GM18502 (cell line): Measurements from ENCODE around the gene STARD9.
"Not testable (repeated sequence)": the region's sequence is repeated elsewhere in the genome, so short reads cannot be mapped to it uniquely, and the experiment has no call there.

ENCODE experiments used
- ATAC-seq: cut with Tn5 transposase; IDR thresholded peaks from one replicate; pipeline ENCODE4 v1.9.1; 2021; ENCODE audit warnings: mild to moderate bottlenecking; ENCODE audit not compliant: unreplicated experiment, poor library complexity

Gene STARD9

DNA sequence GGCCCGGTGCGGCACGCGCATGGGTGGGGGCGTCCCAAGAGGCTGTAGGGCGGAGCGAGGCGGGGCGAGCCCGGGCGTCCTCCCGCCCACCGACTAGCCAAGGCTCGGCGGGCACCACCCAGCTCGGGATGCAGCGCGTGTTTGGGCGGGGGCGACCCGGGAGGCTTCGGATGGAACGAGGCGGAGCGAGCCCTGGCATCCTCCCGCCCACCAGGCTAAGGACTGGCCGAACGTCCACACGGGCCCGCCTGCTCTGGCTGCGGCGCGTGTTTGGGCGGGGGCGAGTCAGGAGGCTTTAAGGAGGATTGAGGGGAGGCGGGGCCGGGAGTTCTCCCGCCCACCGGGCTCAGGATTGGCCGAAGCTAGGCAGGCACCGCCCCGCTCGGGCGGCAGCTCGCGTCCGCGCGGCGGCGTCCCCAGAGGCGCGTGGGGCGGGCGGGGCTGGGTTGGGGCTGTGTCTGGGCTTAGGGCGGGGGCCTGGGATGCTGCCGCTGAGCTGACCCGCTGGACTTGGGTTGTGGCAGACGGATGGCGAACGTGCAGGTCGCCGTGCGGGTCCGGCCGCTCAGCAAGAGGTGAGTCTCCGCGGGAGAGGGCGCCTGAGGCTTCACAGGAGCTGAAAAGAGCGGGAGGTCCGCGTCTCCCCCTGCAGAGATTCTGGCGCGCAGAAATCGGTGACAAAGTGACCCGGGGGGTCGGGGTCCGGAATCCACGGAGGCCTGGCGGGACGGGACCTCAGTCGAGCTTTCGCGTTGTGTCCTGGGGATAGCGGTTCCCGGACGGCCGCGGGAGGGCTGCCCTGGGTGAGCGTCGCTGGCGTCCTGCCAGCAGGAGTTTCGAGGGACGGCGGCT, at the start of gene STARD9:
Gene STARD9 (plus strand): TSS at position 419 of the 852 bp plus-strand sequence. CDS start 110 bp downstream, at position 529.
- ATAC-seq: peak; percentile 89

DNA sequence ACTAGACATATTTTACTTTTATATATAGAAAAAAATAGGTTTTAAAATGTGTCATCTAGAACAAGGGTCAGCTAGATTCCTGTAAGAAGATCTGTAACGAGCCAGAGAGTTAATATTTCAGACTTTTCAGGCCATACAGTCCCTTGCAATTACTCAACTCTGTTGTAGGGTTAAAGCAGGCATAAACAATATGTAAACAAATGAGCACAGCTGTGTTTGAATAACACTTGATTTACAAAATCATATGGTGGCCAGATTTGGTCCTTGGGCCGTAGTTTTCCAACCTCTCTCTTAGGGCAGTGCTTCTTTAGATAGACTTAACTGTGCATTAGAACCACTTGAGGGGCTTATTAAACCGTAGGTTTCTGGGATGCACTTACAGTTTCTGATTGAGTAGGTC, 46.4 kb upstream of the STARD9 start:
- ATAC-seq: no peak

DNA sequence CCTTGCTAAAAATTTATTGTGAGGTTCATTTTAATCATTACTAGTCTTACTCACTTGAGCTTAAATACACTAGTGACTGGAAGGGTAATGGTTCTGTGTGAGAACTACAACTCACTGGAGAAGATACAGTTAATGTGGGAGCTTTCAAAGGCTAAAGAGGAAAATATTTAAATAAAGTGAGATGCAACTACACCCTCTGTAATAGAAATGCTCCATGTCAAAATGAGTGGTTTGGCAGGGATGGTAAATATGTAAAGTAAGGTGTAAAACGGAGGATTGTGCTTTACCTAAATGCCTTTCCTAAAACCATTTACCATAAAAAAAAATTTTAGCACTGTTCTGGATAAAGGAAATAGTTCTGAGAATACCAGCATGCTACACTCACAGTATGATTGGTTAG, 42.2 kb upstream of the STARD9 start:
- no peak for ATAC-seq

DNA sequence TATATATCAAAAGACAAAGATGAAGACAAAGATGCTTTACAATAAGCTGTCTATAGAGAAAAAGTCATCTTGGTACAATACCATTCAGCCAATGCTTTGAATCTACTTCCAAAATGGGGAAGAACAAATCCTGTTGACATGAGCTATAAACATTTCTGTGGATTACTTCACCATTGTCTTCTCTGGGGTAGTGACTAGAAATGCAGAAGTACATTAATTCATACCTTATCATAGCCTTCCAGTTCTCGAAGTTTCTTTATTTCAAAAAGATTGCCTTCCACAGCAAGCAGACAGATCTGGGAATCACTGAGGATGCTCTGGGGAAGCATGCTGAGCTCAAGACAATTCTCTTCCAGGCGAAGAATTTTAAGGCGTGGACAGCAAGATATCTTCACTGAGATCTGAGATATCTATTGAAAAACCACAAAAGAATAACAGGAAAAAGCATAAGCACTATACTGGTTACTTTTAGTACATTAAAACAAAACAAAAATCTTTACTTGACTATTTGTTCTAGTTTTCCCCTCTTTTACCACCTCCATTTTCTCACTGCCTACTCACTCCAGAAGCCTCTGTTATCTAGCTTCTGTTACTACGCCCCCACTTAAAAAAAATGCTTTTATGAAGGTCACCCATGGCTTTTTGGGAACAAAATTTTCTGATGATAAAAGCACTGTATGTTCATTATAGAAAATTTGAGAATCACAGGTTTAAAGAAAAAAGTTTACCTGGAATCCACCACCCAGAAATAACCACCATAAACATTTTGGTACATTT, 30.4 kb upstream of the STARD9 start:
- no peak for ATAC-seq

DNA sequence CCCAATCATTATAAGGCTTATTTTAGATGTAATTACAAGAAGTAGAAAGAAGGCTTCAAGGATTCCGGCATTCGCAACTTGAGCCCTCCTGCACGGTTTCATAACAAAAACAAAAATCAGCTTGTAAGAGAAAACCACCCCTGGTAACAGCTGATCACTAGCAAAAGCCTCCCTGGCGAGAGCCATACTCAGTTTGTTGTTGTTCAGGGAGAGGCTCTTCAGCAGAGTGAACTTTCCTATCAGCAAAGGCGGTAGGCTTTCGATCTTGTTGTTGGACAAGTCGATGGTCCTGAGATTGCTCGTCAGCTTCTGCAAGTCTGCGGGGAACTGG, 27.5 kb upstream of the STARD9 start:
- ATAC-seq: no peak

DNA sequence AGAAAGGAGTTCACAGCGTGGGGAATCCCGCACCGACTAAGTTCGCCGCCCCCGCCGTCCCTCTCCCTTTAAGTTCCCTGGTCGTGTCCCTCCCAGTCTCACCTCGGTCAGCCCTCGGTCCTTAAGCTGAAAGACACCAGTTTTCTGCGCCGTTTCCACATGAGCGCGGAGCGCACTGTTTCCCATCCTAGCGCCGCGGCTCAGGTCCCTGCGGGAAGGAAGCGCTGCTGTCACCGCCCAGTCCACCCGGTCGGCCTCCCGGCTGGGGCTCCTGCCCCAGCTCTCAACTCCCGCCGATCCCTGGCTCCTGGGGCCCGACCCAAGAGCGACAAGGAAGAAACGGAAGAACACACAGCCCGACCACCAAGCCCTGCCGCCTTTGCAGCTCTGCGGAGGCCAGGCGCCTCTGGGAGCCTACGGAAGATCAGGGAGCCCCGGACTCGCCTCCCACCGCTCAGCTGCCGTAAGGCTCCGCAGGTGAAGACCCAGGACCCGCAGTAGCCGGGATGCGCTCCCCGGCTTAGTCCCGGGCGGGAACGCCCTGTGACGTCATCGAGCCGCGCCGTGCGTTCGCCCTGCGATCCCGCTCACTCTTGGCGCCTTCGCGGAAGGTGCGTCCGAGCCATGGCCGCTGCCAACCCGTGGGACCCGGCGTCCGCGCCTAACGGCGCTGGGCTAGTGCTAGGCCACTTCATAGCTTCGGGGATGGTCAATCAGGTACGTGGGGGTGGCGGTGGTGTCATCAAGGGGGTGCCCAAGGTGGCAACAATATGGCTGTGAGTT, 27.0 kb upstream of the STARD9 start, which contains the start of the genes HAUS2 and LRRC57:
Gene HAUS2 (plus strand): TSS at position 590 of the 783 bp plus-strand sequence. CDS start 35 bp downstream, at position 625.
Gene LRRC57 (minus strand): TSS at position 545 of the 783 bp plus-strand sequence. CDS start 359 bp downstream, at position 186.
- peak; percentile 82 for ATAC-seq

DNA sequence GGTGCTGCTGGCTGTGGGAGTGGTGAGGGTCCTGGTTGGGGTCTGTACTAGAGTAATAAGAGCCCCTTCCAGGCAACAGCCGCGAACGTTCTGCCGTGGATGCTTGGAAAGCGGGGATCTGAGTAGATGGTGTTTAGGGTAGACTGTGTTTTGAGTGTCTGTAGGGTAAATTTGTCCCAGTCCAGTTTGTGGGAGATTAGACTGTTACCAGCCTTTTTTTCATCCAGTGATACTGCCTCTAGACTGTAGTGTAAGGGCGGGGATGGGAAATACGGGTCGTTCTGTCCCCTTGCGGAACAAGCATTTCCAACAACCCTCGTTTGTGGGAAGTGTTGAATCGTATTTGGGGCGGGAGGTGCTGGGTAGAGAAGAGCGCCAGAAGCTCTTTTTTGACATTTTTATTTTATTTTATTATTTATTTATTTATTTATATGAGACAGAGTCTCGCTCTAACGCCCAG, 26.3 kb upstream of the STARD9 start:
- ATAC-seq: peak; percentile 35

DNA sequence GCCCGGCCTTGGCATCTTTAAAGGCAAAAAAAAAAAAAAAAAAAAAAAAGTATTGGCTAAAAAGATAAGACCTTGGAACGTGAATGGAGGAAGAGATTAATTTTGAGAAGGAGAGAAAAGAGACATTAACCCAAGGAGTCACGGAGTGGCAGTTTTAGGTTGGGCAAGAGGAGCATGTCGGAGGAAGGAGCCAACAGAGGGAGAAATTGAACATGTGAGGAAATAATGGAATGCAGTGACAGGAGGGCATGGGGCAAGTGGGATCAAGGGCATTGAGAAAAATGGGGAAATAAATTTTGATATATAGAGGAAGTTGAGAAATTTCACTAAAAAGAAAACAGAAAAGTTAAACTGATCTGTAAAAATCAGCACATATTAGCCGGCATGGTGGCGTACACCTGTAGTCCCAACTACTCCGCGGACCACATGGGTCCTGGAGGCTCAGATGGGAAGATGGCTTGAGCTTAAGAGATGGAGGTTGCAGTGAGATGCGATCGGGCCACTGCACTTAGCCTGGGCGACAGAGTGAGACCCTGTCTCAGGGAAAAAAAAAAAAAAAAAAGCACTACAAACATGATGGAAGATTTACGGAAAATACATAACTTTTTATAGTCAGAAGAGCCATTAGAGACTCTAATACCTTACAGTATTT, 25.5 kb upstream of the STARD9 start:
- no peak for ATAC-seq

DNA sequence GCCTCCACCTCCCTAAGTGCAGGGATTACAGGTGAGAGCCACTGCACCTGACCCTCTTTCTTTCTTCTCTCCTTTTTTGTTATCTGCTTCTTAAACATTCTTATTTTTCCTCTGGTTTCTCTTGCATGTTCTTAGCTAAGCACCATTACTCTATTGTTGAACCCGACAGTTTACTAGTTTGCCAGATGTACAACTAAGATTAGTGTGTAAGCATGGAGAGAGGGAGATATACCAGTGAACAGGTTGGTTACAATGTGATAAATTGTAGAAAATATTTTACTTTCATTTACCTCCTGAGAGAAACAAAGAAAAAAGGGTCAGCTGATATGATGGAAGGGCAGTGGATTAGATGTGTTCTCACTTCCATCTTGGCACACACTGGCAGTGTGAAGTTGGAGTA, 21.9 kb upstream of the STARD9 start:
- ATAC-seq: no peak

DNA sequence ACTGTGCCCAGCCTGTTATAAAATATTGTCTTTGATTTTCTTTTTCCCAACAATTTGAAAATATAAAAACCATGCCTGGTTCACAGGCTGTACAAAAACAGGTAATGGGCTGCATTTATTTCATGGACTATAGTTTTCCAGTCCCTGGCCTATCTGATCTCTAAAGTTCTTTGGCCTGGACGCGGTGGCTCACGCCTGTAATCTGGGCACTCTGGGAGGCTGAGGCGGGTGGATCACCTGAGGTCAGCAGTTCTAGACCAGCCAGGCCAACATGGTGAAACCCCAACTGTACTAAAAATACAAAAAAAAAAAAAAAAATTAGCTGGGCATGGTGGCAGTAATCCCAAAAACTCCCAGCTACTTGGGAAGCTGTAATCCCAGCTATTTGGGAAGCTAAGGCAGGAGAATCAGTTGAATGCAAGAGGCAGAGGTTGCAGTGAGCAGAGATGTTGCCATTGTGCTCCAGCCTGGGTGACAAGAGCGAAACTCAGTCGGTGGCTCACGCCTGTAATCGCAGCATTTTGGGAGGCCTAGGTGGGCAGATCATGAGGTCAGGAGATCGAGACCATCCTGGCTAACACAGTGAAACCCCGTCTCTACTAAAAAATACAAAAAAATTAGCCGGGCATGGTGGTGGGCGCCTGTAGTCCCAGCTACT, 18.7 kb upstream of the STARD9 start:
- ATAC-seq: not testable (repeated sequence)

DNA sequence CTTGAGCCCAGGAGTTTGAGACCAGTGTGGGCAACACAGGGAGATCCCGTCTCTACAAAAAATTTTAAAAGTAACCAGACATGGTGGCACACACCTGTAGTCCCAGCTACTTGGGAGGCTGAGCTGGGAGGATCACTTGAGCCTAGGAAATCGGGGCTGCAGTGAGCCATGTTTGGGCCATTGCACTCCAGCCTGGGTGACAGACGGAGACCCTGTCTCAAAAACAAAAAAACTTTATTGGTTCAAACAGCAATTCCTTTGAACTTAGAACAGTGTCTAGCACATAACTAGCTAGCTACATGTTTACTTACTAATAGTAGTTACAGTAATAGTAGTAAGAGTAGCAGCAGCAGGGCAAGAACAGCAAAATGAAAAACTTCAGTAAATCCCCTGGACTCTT, 16.7 kb upstream of the STARD9 start:
- ATAC-seq: no peak

DNA sequence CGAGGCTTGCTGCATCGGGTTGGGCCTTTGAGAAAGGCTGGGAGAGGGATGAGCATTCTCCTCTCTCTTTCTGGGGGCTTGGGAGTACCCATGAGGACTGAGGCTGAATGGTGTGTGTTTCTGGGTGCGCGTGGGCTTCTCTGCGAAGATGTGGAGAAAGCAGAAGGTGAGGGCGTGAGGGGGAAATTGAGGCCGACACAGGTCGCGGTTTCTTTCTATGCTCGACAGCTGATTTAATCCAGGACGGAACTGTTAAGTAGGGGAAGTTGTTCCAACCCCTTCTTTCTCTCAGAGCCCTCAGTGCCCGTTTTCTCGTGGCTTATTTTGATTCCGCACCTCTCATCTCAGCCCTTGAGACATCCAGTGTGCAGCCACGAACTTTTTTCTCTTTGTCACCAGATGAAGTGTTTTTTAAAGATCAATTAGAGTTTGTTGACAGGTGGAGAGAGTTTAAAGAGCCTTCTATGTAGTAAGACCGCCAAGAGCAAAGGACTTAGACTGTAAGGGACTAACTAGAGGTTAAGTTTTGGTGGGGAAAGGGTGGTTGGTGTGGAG, 711 bp downstream of the STARD9 start:
- no peak for ATAC-seq

DNA sequence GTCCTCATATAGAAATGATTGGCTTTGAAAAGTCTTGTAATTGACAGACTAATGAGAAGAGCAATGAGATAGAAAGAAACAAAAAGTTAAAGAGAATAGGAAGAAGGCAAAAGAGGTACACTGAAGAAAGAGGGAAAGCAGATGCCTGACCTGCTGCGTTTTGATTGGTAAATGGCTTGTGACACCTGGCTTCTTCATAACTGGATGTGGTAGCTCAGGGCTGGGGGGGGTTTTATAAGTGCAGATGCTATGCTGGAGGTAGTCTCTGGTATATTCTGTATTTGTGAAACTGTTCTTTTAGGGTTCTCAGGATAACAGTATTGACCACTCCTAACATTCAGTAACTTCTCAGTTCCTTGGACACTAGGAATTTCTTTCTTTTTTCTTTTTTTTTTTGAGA, 1.4 kb downstream of the STARD9 start:
- no peak for ATAC-seq

DNA sequence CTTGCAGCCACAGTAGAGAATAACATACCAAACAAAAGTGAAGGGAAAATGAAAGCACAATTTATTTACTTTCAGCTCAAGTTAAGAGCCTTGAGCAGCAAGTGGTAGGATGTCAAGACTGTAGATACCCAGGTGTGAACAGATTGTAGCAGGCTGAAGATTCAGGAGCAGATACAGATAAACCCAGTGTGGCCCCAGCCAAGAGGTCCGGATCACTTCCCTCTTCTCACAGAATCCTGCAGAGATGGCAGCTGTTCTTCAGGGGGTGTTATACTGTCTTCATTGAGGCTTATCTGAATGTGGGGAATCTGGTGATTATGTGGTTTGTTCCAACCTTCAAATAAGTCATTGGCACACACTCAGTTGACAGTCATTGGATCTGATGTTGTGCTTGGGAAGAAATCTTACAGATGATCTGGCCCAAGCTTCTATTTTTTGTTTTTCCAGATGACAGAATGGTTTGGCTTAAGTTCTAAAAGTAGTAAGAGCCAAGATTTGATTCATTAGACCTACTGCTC, 2.2 kb downstream of the STARD9 start:
- ATAC-seq: no peak

DNA sequence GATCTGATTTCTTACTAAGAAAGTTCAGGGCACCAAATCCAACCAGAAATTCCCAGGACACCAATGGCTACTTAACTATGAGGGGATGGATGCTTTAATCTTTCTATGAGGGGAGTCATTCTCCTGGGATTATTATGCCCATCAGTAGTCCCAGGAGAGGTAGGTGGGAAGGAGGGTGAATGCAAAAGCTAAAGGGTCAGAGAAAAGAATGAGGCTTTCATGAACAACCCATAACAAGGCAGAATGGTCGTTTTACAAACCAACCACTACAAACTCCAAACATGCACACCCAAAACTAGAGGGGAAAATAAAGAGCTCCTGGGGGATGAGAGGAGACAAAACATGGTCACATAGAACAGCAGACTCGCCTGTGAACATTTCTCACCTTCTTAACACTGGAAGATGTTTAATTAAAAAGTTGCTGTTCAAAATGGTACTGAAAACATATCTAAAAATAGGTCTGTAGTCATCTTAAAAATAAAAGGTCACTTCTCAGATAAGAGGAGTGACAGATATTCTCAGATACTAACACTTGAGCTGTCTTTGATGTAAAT, 3.7 kb downstream of the STARD9 start:
- ATAC-seq: no peak

DNA sequence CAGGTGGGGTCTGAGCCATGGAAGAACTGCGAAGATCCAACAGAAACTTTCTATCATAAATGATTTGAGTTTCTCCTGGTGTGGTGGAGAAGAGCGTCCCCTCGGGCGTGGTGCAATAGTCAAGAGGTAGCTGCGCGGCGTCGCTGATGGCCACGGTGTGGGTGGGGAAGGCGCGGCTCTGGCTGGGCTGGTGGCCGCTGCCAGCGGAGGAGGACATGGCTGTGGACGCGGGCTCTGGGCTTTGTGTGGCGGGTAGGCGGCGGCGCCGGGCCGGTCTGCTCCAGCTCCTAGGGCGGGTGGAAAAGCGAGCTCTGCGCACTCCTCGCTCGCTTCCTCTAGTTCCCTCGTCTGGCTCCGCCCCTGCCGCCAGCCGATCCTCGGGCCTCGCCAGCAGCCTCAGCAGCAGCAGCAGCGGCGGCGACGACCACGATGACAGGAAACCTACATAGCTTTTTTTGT, 5.9 kb downstream of the STARD9 start:
- peak; percentile 84 for ATAC-seq

DNA sequence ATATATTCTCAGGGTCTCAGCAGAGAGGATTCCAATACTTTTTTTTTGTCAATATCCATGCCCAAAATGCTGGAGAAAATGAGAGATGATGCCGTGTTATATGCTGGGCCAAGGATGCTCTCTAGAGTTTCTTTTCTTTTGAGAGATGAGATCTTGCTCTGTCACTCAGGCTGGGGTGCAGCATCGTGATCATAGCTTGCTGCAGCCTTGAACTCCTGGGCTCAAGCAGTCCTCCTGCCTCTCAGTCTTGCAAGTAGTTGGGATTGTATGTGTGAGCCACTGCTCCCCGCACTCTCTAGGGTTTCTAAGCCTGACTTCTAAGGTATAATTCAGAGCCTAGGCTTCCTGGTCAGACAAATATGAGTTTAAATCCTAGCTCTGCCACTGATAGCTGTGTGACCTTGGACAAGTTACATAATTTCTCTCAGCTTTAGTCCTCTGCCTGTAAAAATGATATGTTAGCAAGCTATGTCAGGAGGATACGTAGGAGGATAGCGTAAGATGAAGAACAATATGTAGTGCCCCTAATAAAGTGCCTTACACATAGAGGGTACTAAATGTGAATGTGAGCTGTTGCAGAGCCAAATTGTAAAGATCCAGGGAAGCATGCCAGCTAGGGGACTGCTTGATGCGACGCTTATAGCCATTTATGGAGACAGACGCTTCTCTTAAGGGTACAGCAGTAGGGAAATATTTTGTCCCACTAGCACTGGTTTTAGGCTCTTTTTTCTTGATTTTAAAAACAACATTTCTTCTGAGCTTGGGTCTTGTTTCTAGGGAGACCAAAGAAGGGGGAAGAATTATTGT, 7.4 kb downstream of the STARD9 start:
- no peak for ATAC-seq
